ENCODE measurements around the gene CLMP.

Gene CLMP

GRCh38 chr11:123046473-123047259 is 148.4 kb downstream of the CLMP start:
- no peak overlapping the region for H3K4me3 ChIP-seq (ENCODE audit: low read depth, low read length)
- TF ChIP-seq CTCF (IDR thresholded peaks at IDR 0.05; ENCODE audit: borderline replicate concordance, insufficient read depth, low read depth, low read length) = no peak

DNA sequence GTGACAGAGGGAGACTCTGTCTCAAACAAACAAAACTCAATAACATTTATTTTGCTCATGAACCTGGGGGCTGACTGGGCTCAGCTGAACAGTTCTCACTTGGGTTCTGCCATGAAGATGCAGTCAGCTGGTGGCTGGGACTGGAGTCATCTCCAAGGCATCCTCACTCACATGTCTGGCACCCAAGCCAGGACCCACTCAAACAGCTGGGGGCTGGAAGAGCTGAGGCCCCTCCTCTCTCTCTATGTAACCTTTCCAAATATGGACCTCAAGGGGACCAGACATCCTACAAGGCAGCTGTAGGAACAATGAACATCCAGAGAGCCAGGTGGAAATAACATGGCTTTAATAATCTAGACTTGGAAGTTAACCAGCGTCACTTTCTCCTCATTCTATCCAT is 149.9 kb downstream of the CLMP start:
- no peak for TF ChIP-seq CTCF (IDR thresholded peaks at IDR 0.05; ENCODE audit: borderline replicate concordance, insufficient read depth, low read depth, low read length)
- no peak overlapping the region for H3K4me3 ChIP-seq (ENCODE audit: low read depth, low read length)

DNA sequence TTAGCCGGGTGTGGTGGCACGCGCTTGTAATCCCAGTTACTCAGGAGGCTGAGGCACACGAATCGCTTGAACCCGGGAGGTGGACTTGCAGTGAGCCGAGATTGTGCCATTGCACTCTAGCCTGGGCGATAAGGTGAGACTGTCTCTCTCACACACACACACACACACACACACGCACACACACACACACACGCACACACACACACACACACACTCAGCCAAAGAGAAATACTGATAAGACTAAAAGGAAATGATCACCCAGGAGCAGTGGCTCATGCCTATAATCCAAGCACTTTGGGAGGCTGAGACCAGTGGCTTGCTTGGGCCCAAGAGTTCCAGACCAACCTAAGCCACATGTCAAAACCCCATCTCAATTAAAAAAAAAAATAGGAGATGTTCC is 153.9 kb downstream of the CLMP start:
- no peak for TF ChIP-seq CTCF (IDR thresholded peaks at IDR 0.05; ENCODE audit: borderline replicate concordance, insufficient read depth, low read depth, low read length)
- H3K4me3 ChIP-seq (ENCODE audit: low read depth, low read length) = no peak overlapping the region

DNA sequence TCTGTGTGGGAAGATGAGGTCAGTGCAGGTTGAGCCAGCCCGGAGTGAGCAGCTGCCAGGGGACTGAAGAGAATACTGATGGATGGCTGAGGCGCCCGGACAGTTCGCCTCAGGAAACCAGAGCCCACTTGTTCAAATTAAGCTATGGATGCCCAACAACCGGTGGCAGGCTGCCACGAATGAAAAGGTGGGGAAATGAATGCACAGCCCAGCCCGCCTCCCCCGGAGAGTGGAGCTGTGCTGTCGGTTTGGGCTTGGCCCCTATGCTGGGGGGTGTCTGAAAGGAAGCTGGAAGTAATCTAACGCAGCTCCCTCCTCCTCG is 155.0 kb downstream of the CLMP start:
- H3K4me3 ChIP-seq (ENCODE audit: low read depth, low read length) = no peak overlapping the region
- no peak for TF ChIP-seq CTCF (IDR thresholded peaks at IDR 0.05; ENCODE audit: borderline replicate concordance, insufficient read depth, low read depth, low read length)

- no peak for TF ChIP-seq CTCF (IDR thresholded peaks at IDR 0.05; ENCODE audit: borderline replicate concordance, insufficient read depth, low read depth, low read length)
Observed at GRCh38 chr11:123035831-123036230, 159.2 kb downstream of the CLMP start.

GRCh38 chr11:123034597-123034996 is 160.5 kb downstream of the CLMP start:
- H3K4me3 ChIP-seq (ENCODE audit: low read depth, low read length) = no peak overlapping the region
- TF ChIP-seq CTCF (IDR thresholded peaks at IDR 0.05; ENCODE audit: borderline replicate concordance, insufficient read depth, low read depth, low read length) = no peak

More at GRCh38 chr11:123035831-123036230, 159.2 kb downstream of the CLMP start:
- H3K4me3 ChIP-seq (ENCODE audit: low read depth, low read length) = no peak overlapping the region

DNA sequence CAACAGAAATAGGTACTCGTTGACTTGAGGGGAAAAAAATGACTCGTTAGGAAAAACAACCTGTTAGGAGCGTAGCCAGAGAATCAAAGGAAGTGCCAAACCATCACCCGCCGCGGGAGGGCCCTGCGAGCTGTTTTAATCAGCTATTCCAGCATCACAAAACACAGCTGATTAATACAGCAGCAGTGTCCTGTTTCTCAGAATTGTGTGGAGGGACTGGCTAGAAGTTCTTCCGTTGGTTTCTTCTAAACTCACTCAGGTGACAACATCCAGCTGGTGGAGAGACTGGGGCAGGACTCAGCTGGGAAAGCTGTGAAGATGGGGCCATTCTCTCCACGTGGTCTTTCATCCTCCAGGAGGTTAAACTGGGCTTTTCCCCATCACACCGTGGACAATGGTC is 161.2 kb downstream of the CLMP start:
- H3K4me3 ChIP-seq (ENCODE audit: low read depth, low read length) = no peak overlapping the region
- no peak for TF ChIP-seq CTCF (IDR thresholded peaks at IDR 0.05; ENCODE audit: borderline replicate concordance, insufficient read depth, low read depth, low read length)
